HG03097 (cell line): ENCODE data around the gene RNF220.
A peak's percentile ranks its signal among the peaks of the same experiment; 100 is the strongest.

ENCODE experiments used
- ATAC-seq: cut with Tn5 transposase; IDR thresholded peaks from one replicate; pipeline ENCODE4 v1.9.1; 2021; ENCODE audit not compliant: unreplicated experiment, low FRiP score

Gene RNF220

GRCh38 chr1:44670751-44671640 lies 265.9 kb downstream of the RNF220 start:
- ATAC-seq: no peak

DNA sequence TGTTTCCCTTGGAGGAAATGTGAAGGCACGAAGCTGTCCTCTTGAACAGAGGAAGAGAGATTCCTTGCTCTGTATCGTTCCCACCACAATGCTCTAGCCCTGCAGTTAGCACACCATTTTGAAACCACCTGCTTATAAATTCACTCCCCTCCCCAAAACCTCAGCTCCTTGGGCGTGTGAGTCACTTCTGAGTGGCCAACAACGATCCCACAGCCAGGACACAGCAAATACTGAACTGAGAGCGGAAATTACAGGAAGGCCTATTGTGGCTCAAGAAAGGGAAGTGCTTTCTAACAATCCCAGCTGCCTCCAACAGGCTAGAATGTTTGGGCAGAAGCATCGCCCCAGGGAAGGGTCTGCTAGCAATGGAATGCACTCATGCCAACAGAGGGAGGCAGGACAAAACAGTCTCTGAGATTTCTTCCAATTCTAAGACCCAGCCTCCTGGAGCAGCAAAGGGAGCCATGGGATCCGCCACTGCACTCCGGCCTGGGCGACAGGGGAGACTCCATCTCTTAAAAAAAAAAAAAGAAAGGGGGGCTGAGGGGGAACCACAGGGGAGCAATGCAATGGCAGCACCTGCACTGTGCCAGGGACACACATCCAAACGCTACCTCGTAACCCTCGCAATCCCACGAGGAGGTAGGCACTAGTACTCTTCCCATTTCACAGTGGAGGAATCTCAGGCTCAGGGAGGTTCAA lies 267.4 kb downstream of the RNF220 start:
- no peak for ATAC-seq

DNA sequence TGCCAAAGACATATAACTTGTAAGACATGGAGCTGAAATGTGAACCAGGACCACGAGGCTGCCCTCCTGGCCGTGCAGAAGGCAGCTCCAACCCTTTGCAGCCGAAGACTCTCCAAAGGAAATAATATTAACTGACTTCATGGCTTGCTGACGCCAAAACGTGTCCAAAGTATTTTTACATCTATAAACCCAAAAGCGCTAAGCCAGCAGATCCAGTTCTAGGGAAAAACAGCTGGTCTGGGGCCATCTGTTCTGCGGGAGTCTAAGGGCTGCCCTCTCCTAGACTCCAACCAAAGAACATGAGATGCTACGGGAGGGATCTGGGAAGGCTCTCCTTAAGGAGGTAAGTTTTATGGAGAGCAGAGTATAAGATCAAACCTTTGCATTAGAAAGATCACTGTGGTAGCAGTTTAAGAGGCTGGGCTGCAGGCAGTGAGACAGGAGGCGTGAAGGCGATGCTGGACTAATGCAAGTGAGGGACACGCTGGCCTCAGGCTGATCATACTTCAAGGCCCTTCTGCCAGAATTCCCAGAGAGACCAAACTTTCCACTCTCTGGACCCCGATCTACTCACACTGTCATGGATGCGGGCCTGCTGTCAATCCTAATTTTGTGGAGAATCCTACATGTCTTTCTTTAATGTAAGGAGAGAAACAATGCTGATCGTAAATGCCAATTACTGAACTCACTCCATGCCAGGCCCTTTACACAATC lies 268.1 kb downstream of the RNF220 start:
- ATAC-seq: no peak

DNA sequence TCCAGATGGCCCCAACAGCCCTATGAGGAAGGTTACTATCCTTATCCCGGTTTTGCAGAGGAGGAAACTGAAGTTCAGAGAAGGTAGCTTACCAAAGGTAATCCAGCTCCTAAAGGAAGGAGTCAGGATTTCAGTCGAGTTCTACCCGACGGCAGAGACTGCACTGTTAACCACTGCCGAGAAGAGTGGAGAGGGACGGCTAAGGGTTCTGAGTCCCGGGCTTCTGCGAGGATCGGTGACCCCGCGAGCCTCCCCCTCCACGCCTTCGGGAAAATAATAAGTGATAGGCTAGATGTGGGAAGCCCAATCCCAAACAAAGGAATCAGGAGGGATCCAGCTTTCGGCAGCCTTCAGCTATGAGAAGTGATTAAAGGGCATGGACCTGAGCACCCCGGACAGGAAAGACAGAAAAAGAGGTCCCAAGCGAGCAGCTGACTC lies 268.6 kb downstream of the RNF220 start:
- peak; percentile 1 for ATAC-seq

GRCh38 chr1:44674113-44675000 lies 269.3 kb downstream of the RNF220 start, which contains the start of the genes ARMH1 and TMEM53:
ARMH1 (plus strand) TSS chr1:44674714; CDS start chr1:44689698, 14,984 bp downstream.
TMEM53 (minus strand) TSS chr1:44674481; CDS start chr1:44674391, 90 bp downstream.
- ATAC-seq: peak; percentile 85

GRCh38 chr1:44675186-44675585 lies 270.1 kb downstream of the RNF220 start:
- ATAC-seq: no peak

DNA sequence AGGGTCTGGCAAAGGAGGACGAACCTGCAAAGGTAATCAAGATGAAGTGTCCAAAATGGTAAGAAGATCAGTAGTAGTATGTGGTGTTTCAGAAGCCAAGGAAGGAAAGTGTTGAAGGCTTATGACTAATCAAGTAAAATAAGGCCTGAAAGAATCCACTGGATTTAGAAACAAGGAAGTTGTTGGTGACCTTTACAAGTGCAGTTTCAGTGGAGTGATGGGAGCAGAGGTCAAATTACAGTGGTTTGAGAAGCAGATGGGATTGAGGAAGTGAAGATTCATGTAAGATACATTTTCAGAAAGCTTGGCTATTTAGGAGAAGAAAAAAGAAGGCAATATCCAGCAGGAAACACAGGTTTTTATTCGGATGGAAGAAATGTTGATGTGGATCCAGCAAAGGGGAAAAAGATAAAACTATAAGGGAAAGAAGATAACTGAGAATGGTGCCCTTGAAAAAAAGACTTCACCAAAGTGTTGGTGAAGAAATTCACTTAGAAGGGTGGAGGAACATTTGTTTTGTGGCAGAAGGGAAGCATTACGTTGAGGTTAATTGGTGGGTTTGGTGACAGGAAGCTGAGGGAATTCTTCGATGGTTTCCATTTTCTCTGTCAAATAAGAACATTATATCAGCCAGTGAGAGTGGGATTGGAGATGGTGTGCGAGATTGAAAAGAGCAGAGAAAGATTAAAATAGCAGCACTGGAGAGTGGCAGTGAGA lies 271.6 kb downstream of the RNF220 start:
- ATAC-seq: no peak

- no peak for ATAC-seq
These were observed 272.2 kb downstream of the RNF220 start for GRCh38 chr1:44677201-44677766.

- no peak for ATAC-seq
These were observed 273.1 kb downstream of the RNF220 start for GRCh38 chr1:44678120-44678519.

- no peak for ATAC-seq
These were observed 273.6 kb downstream of the RNF220 start for GRCh38 chr1:44678626-44679025.

DNA sequence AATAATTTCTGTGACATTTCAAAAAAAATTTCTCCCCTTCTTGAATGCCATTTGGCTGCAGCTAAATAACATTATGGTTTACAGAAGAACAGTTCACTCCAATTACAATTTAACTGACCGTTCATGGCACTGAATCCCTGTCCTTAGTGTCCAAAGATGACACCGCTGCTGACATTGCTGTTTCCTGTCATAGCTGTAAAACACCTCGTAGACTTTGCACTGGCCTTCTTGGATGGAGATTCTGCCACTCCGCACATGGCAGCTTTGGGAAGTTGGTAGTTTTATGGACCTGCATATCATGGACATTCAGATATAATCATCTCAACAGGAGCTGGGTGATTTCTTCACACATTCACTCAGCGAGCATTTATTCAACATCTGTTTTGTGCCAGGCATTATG lies 274.4 kb downstream of the RNF220 start:
- ATAC-seq: no peak

DNA sequence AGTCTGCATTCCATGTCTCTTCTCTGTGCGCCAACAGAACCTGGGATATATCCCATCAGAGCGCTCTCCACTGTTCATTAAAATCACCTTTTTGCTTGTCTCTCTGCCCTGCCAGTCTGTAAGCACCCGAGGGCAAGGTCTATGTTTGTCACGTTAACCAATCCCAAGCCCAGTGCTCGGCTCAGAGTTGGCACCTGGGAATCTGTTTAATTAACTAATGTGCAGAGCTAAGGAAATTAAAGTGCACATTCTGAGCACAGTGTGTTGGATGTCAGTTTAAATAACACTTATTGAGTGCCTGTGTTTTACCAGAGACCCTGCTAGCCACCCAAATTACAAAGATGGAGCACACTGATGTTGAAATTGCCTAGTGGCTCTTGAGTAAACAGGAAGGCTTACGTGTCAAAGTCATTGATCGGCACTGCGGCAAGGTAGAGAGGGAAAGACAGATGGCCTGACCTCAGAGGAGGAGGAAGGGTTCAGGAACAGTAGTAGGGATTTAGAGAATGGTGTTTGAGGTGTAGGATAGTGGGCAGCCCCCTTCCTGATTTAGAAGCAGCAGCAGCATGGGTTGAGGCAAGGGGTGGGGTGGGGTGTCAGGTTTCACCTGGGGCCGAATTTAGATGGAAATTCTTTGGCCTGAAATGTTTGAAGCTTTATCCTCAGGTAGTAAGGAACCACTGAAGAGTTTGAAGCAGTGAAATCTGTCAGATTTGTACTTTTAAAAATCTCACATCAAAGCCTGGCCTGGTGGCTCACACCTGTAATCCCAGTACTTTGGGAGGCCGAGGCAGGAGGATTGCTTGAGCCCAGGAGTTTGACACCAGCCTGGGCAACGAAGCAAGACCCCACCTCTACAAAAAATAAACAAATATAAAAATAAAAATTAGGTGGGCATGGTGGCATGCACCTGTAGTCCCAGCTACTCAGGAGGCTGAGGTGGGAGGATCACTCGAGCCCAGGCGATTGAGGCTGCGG lies 277.1 kb downstream of the RNF220 start:
- no peak for ATAC-seq

GRCh38 chr1:44682883-44683265 lies 277.8 kb downstream of the RNF220 start:
- ATAC-seq: no peak

GRCh38 chr1:44684525-44684924 lies 279.5 kb downstream of the RNF220 start:
- no peak for ATAC-seq

- no peak for ATAC-seq
These were observed 280.2 kb downstream of the RNF220 start for GRCh38 chr1:44685218-44685617.

DNA sequence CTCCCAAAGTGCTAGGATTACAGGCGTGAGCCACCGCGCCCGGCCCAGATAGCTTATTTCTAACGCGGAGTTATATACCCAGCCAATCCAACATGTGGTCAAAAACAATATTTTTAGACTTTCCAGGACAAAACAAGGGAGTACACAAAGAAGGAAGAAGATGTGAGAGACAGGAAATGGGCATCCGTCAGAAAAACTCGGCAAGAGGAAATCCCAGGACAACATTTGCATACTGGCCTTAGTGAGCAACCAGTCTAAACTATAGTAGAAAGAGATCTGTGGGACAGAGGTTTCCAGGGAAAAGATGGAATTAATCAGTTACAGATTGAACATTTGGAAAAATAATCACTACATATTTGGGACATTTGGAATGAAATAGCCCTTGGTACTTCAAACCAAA lies 280.8 kb downstream of the RNF220 start:
- ATAC-seq: no peak

DNA sequence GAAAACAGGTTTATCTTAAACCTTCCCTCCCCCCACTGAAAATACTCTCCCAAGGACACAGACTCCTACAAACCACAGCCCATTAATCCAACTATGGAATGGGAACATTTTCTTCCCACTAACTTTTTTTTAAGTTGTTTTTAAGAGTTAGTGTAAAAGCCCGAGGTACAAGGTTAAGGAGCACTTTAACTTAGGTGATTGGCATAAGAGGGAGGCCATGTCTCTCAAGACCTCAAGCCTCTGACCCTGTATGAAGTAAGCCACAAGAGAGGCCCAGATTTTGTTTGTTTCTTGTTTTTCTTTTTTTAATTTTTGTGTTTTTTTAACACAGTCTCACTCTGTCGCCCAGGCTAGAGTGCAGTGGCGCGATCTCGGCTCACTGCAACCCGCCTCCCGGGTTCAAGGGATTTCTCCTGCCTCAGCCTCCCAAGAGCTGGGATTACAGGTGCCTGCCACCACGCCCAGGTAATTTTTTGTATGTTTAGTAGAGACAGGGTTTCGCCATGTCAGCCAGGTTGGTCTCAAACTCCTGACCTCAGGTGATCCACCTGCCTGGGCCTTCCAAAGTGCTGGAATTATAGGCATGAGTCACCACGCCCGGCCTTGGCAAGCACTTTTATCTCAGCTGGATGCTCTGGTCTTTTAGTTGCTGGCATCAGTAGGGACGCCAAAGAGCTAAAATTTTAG lies 283.8 kb downstream of the RNF220 start:
- ATAC-seq: no peak

GRCh38 chr1:44689447-44689765 lies 284.4 kb downstream of the RNF220 start:
- no peak for ATAC-seq
